ENCODE data around the gene TRAF2. TPM values are rescaled to one million over a fixed set of nuclear protein-coding genes. Genes with fewer than 3 reads are reported as not detected.

TRAF2 gene
- total and polyA plus RNA-seq, 2 of the 13 experiments (the other 11 are each of a cell fraction or from before 2014, with no cell fraction given), result 12.4 to 13.6 TPM

GRCh38 chr9:136849038-136849959, 37.0 kb upstream of the TRAF2 start, which contains the start of gene PHPT1:
TSS of gene PHPT1 (plus strand) at chr9:136849409. CDS start at chr9:136849431, 22 bp downstream.
- peak within 1 kb of the TSS; percentile 94 for H3K9ac ChIP-seq (ENCODE audit: insufficient read depth, low read depth, low read length)
- DNase-seq (ENCODE audit: low spot score), result peak; percentile 97
- intact Hi-C loops (cut with micrococcal nuclease; ENCODE audit: unreplicated experiment) (loop anchor here (5.0 kb wide), 2 partner anchors 33 to 62 kb away; no protein-coding TSS in a partner anchor), in situ Hi-C loops (cut with HindIII; ENCODE audit: extremely low pct_ligation_motif_present, low pct_unique_long_range_greater_than_20kb) (loop anchor here (10.0 kb wide), 1 partner anchor 186 kb away; the partner anchor contains the start of gene FUT7)
- no TSS peak for BruUV-seq (replicated peaks)
- no peaks in the 10 kb centered on the region; a peak in 1 of 5 replicates for H3K27me3 ChIP-seq (ENCODE audit: control insufficient read depth in 1 of 2, insufficient read depth in 2 of 2, low read length in 2 of 2)
- POLR2A ChIA-PET, result interaction anchor here (0.7 to 2.3 kb wide), 7 partner anchors 10 to 838 kb away, joined by 3 to 29 read pairs (median 6); partner anchors contain the start of gene RABL6
- FAIRE-seq, result peak; percentile 96
- peak; percentile 73 for ATAC-seq
- peaks cover 9% of the 10 kb centered on the region; the same call in 1 of the 2 replicates for H4K20me1 ChIP-seq (ENCODE audit: insufficient read depth, low read length)
- peak within 1 kb of the TSS; percentile 91 for H3K27ac ChIP-seq (ENCODE audit: extremely low read length, insufficient read depth, low read length)
- peaks cover 17% of the 10 kb centered on the region for H3K79me2 ChIP-seq (ENCODE audit: insufficient read depth, low read length)
- no peak within 1 kb of the TSS for H2AFZ ChIP-seq (ENCODE audit: low read length)
- CTCF ChIA-PET (ENCODE audit: low intra/inter-chr PET ratio, low total read pairs), result no interaction called here
- peaks cover 11 to 20% of the 10 kb centered on the region in 2 experiments for H3K36me3 ChIP-seq (replicated peaks in 1 of 2; ENCODE audit: control insufficient read depth in 1 of 2, insufficient read depth in 2 of 2, low read length in 2 of 2)
- H3K9me3 ChIP-seq (ENCODE audit: low read length), result no peaks in the 10 kb centered on the region
- H3K4me2 ChIP-seq (ENCODE audit: low read depth, low read length), result peak within 1 kb of the TSS; percentile 87
- H3K4me3 ChIP-seq (replicated peaks in 1 of 3; ENCODE audit: insufficient read depth in 1 of 3, low read depth in 2 of 3, low read length in 3 of 3), result peak within 1 kb of the TSS; percentile 88 to 98 (median 91)
- 0% methylated on average over 14 of the region's 77 CpGs for WGBS (ENCODE audit: low lambda C conversion rate)
- peaks cover 25% of the 10 kb centered on the region for H3K4me1 ChIP-seq (ENCODE audit: insufficient read depth, low read length)
- no peak for TF ChIP-seq NONO (IDR thresholded peaks at IDR 0.05)
- peak; percentile 94 for TF ChIP-seq NONO (CRISPR knock-in tag; conservative IDR thresholded peaks at IDR 0.05)
- peak; percentile 48; the same call in 1 of the 2 replicates for TF ChIP-seq RXRA (CRISPR knock-in tag; IDR thresholded peaks at IDR 0.05)
- TF ChIP-seq NKX3-1 (CRISPR knock-in tag; IDR thresholded peaks at IDR 0.05), result 0 out of 2 replicates have a peak, but pooled peaks have one; percentile 66
- peak; percentile 59; the same call in 1 of the 2 replicates for TF ChIP-seq NR2C2 (CRISPR knock-in tag; IDR thresholded peaks at IDR 0.05; ENCODE audit: borderline replicate concordance)
- TF ChIP-seq GZF1 (CRISPR knock-in tag; IDR thresholded peaks at IDR 0.05), result 0 out of 2 replicates have a peak, but pooled peaks have one; percentile 62
- TF ChIP-seq ZNF644 (CRISPR knock-in tag; IDR thresholded peaks at IDR 0.05; ENCODE audit: low read depth), result no peak
- no peak for TF ChIP-seq HDAC6 (IDR thresholded peaks at IDR 0.05; ENCODE audit: low read depth, low read length)
- TF ChIP-seq SNAPC5 (CRISPR knock-in tag; IDR thresholded peaks at IDR 0.05; ENCODE audit: borderline replicate concordance), result no peak
- TF ChIP-seq, protein P1, sequence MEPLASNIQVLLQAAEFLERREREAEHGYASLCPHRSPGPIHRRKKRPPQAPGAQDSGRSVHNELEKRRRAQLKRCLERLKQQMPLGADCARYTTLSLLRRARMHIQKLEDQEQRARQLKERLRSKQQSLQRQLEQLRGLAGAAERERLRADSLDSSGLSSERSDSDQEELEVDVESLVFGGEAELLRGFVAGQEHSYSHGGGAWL (CRISPR knock-in tag; IDR thresholded peaks at IDR 0.05), result no peak
- peak; percentile 73 for TF ChIP-seq RFXAP (CRISPR knock-in tag; IDR thresholded peaks at IDR 0.05; ENCODE audit: borderline replicate concordance)
- TF ChIP-seq SRF (IDR thresholded peaks at IDR 0.05; ENCODE audit: low read depth, low read length), result no peak
- TF ChIP-seq, protein P2, sequence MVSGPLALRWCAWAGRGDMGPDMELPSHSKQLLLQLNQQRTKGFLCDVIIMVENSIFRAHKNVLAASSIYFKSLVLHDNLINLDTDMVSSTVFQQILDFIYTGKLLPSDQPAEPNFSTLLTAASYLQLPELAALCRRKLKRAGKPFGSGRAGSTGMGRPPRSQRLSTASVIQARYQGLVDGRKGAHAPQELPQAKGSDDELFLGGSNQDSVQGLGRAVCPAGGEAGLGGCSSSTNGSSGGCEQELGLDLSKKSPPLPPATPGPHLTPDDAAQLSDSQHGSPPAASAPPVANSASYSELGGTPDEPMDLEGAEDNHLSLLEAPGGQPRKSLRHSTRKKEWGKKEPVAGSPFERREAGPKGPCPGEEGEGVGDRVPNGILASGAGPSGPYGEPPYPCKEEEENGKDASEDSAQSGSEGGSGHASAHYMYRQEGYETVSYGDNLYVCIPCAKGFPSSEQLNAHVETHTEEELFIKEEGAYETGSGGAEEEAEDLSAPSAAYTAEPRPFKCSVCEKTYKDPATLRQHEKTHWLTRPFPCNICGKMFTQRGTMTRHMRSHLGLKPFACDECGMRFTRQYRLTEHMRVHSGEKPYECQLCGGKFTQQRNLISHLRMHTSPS (CRISPR knock-in tag; IDR thresholded peaks at IDR 0.05; ENCODE audit: low read depth), result peak; percentile 86
- TF ChIP-seq NCOA2 (CRISPR knock-in tag; IDR thresholded peaks at IDR 0.05), result peak; percentile 36; the same call in 1 of the 2 replicates
- TF ChIP-seq AHR (CRISPR knock-in tag; IDR thresholded peaks at IDR 0.05), result 0 out of 2 replicates have a peak, but pooled peaks have one; percentile 67
- peak; percentile 81 for TF ChIP-seq DNMT3B (CRISPR knock-in tag; conservative IDR thresholded peaks at IDR 0.05)
- TF ChIP-seq RBFOX2 (IDR thresholded peaks at IDR 0.05; ENCODE audit: low read depth, low read length), result peak; percentile 89
- TF ChIP-seq CREBL2 (CRISPR knock-in tag; IDR thresholded peaks at IDR 0.05; ENCODE audit: borderline replicate concordance), result peak; percentile 22; the same call in 1 of the 2 replicates
- TF ChIP-seq TCF7L2 (IDR thresholded peaks at IDR 0.05; ENCODE audit: low read depth, low read length), result no peak
- TF ChIP-seq SETDB1 (CRISPR knock-in tag; IDR thresholded peaks at IDR 0.05; ENCODE audit: borderline replicate concordance), result no peak
- peak; percentile 96 for TF ChIP-seq ZC3H13 (CRISPR knock-in tag; IDR thresholded peaks at IDR 0.05)
